Effector memory CD8-positive, alpha-beta T cell (primary cell): ENCODE results near the gene CALY.
"Not testable (repeated sequence)": the region's sequence is repeated elsewhere in the genome, so short reads cannot be mapped to it uniquely, and the experiment has no call there.

Source experiments
- ATAC-seq: fragments of 150-1000 bp; cut with Tn5 transposase; replicated peaks from 2 replicates; pipeline ENCODE4 v1.10.0; 2021; ENCODE audit warnings: mild to moderate bottlenecking, moderate library complexity
- DNase-seq, 3 experiments: peaks; one replicate each; pipeline ENCODE4 v3.0.0; 2021
- H3K27ac Mint-ChIP-seq, 2 donors: one replicate each; pipeline ENCODE4 v1.8.0; 2022; ENCODE audit warnings: mild to moderate bottlenecking in 2 of 2, mixed read lengths in 2 of 2, moderate library complexity in 2 of 2
- H3K27me3 Mint-ChIP-seq, 2 donors: one replicate each; pipeline ENCODE4 v1.8.0; 2022; ENCODE audit warnings: mixed read lengths in 2 of 2
- H3K36me3 Mint-ChIP-seq: one replicate; pipeline ENCODE4 v1.8.0; 2022; ENCODE audit warnings: mild to moderate bottlenecking, moderate library complexity, mixed read lengths; ENCODE audit not compliant: insufficient read depth
- H3K4me1 Mint-ChIP-seq, 2 donors: one replicate each; pipeline ENCODE4 v1.8.0; 2022; ENCODE audit warnings: low read depth in 2 of 2, mixed read lengths in 2 of 2
- H3K4me3 Mint-ChIP-seq, 2 donors: one replicate each; pipeline ENCODE4 v1.8.0; 2022; ENCODE audit warnings: mild to moderate bottlenecking in 2 of 2, mixed read lengths in 2 of 2, moderate library complexity in 2 of 2
- H3K9me3 Mint-ChIP-seq, 2 donors: one replicate each; pipeline ENCODE4 v1.8.0; 2022; ENCODE audit warnings: mixed read lengths in 2 of 2

Gene CALY

DNA sequence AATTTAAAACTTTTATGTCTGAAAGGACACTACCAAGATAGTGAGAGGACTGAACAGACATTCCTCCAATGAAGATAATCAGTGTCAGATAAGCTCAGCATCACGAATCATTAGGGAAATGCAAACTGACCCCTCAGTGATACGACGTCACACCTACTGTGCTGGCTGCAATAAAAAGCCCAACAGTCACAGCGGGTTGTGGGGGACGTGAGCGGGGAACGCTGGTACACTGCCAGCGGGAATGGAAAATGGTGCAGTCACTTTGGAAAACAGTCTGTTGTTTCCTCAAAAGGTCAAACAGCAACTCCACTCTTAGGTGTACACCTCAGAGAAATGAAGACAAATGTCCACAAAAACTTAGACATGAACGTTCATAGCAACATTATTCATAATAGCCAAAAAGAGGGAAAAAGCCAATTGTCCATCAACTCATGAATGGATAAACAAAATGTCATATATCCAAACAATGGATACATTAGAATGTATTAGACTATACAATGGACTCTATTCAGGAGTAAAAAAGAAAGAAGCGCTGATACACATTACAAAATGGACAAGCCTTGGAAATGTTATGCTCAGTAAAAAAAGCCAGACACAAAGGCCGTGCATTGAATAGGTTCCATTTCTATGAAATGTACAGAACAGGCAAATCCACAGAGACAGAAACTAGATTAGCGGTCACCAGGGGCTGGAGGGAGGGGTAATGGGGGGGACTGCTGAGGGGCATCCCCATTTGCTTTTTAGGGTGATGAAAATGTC, 38.8 kb upstream of the CALY start:
- peaks cover 18% of the 10 kb centered on the region for H3K36me3 Mint-ChIP-seq
- H3K27ac Mint-ChIP-seq, result no peak overlapping the region
- peaks cover 11 to 15% of the 10 kb centered on the region in 2 donors for H3K4me1 Mint-ChIP-seq
- no peaks in the 10 kb centered on the region for H3K9me3 Mint-ChIP-seq
- H3K27me3 Mint-ChIP-seq, result no peaks in the 10 kb centered on the region
- DNase-seq, result no peak
- no peak for ATAC-seq
- H3K4me3 Mint-ChIP-seq, result no peak overlapping the region

DNA sequence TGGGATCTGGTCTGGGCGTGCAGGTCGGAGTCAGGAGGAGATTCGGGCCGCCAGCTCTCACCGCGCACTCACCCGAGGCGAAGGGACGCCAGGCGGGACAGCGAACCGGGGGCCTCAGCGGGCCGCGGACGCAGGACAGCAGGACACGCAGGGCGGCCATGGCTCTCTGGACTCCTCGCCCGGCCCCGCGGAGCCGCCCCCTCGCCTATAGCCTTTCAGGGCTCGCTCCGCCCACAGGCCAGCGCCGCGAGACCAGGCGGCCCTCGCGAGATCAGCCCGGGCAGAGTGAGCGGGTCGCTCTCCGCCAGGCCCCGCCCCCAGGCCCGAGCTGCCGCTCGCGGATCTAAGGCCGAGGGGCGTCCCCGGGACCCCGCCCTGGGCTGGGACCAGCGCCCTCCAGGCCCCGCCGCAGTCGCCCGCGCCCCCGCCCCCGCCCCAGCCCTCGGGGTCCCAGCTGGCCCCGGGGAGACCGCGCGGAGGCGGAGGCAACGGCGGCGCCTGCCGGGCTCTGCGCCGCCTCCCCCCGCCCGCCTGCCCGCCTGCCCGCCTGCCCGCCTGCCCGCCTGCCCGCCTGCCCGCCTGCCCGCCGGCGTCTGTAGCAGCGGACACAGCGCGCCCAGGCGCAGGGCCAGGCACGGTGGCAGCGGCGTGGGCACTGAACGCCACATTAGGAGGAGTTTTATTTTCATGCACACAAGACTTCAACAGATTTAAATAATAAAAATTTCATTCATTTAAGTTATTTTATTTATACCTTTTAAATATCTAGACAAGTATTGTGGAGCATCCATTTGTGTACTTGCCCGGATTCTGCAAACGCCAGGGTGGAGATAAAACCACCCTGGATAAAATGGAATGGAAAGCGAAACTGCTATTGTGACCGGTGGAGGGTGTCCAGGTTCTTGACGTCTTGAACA, 36.7 kb upstream of the CALY start, which contains the start of gene ECHS1:
ECHS1 (minus strand) TSS at position 181 of the 917 bp plus-strand sequence; CDS start at position 160, 21 bp downstream.
- DNase-seq (peak; percentile 90 to 94 (median 91)), ATAC-seq (peak; percentile 98)
- H3K4me3 Mint-ChIP-seq, result peak within 1 kb of the TSS; percentile 86
- no peaks in the 10 kb centered on the region for H3K9me3 Mint-ChIP-seq
- no peaks in the 10 kb centered on the region for H3K27me3 Mint-ChIP-seq
- H3K4me1 Mint-ChIP-seq, result peaks cover 4 to 10% of the 10 kb centered on the region in 2 donors
- H3K27ac Mint-ChIP-seq, result peak within 1 kb of the TSS; percentile 69 to 77
- H3K36me3 Mint-ChIP-seq, result peaks cover 23% of the 10 kb centered on the region

DNA sequence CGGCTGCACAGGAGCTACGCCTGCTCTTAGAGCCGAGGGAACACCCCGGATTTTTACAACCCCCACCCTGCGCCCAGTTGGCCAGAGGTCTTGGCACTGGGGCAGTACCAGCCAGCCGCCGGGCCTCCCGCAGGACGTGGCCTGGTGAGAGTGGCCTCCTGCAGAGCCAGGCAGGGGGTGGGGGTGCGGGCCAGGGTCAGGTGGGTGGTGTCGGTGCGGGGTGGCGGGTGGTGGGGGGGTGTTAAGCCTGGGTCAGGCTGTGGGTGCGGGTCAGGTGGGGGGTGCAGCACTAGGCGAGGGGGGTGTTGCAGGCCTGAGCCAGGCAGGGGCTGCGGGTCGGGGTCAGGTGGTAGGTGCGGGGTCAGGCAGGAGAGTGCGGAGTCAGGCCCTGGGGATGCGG, 35.8 kb upstream of the CALY start:
- Mint-ChIP-seq H3K36me3 (peaks cover 24% of the 10 kb centered on the region), H3K9me3 (no peaks in the 10 kb centered on the region), H3K27ac (no peak overlapping the region), H3K27me3 (no peaks in the 10 kb centered on the region), H3K4me1 (peaks cover 4 to 8% of the 10 kb centered on the region in 2 donors), H3K4me3 (peak overlapping the region; percentile 86)
- no peak for DNase-seq
- ATAC-seq, result no peak

DNA sequence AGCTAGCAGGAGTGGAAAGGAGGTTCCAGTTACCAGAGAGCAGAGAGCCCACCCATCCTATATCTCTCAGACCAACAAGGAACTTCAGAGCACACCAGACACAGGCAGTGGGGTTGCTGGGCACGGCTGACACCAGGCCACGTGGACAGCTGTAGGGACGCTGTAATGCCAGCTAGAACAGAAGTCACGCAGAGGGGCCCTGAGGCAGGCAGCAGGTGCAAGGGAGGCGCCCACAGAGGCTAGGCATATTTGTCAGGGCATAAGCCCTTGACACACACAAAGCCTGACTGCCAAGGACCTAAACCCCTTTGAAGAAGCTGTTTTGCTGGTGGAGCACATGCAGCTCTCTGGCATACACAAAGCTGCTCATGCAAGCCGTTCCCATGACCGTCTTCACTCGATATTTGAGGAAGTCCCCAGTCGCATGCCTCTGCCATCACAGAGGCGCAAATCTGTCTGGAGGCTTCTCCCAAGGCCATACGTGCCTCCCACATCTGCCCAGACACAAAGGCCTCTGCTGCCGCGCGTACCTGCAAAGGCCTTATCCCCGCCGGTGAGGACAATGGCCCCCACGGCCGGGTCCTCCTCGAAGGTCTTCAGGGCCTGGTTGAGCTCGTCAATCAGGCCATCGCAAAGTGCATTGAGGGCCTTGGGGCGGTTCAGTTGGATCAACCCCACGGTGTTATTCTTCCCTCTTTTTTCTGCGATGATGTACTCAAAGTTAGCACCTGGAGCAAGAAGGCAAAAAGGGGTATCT, 33.5 kb upstream of the CALY start:
- no peak for DNase-seq
- no peak for ATAC-seq
- Mint-ChIP-seq H3K27me3 (no peaks in the 10 kb centered on the region), H3K4me1 (peaks cover 4 to 8% of the 10 kb centered on the region in 2 donors), H3K4me3 (no peak overlapping the region), H3K9me3 (no peaks in the 10 kb centered on the region), H3K36me3 (peaks cover 25% of the 10 kb centered on the region), H3K27ac (no peak overlapping the region)

DNA sequence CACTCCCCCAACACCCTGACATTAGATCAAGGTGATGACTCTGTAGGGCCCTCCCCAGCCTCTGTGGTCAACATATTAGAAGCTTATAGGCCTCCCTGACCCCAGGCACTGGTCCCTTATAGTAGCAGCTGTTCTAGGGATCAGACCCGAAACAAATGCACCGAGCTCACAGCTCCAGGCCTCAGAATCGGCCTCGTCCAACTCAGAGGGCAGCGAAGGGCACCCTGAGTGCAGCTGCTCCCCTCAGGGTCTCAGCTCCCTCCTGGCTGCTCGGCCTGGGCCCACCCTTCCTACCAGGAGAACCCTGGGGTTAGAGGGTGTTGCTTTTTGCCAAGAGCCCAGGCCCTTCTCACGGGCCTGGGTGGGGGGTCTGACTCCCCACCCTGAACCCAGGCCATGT, 31.5 kb upstream of the CALY start:
- ATAC-seq (no peak), DNase-seq (no peak)
- H3K27ac Mint-ChIP-seq, result no peak overlapping the region
- no peaks in the 10 kb centered on the region for H3K9me3 Mint-ChIP-seq
- H3K4me3 Mint-ChIP-seq, result no peak overlapping the region
- peaks cover 21% of the 10 kb centered on the region for H3K36me3 Mint-ChIP-seq
- H3K4me1 Mint-ChIP-seq, result peaks cover 0 to 6% of the 10 kb centered on the region in 2 donors
- H3K27me3 Mint-ChIP-seq, result no peaks in the 10 kb centered on the region

DNA sequence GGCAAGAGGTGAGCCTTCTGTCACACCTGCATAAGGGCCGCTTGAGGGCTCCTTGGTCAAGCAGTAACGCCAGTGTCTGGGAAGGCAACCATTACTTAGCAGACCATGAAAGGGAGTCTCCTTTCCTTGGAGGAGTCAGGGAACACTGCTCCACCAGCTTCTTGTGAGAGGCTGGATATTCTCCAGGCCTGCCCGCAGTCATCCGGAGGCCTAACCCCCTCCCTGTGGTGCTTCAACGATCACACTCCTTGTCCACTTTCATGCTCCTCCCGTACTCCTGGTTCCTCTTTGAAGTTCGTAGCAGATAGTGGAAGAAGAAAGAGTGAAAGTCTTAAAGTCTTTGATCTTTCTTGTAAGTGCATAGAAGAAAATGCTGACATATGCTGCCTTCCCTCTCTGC, 30.8 kb upstream of the CALY start:
- not testable (repeated sequence) for H3K4me1 Mint-ChIP-seq, ATAC-seq, H3K9me3 Mint-ChIP-seq, H3K4me3 Mint-ChIP-seq, H3K27ac Mint-ChIP-seq, DNase-seq, H3K27me3 Mint-ChIP-seq
- peaks cover 19% of the 10 kb centered on the region for H3K36me3 Mint-ChIP-seq

DNA sequence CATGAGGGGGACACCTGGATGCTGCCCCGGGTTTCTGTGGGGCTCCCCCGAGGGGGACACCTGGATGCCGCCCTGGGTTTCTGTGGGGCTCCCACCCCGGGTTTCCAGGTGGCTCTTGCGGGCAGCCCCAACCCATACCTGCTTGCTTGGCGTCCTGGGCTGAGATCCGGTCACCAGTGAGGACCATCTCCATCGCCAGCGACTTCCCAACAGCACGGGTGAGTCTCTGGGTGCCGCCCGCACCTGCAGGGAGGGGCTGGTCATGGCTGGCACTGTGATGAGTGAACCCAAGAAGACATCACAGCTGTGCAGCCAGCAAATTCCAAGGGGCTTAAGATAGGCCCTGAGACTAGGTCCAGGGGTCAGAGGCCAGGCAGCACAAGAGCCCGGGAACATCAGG, 30.1 kb upstream of the CALY start:
- no peak for ATAC-seq
- Mint-ChIP-seq H3K4me1 (peaks cover 2 to 3% of the 10 kb centered on the region in 2 donors), H3K36me3 (peaks cover 19% of the 10 kb centered on the region), H3K27ac (no peak overlapping the region), H3K4me3 (no peak overlapping the region), H3K9me3 (no peaks in the 10 kb centered on the region), H3K27me3 (no peaks in the 10 kb centered on the region)
- DNase-seq, result no peak

DNA sequence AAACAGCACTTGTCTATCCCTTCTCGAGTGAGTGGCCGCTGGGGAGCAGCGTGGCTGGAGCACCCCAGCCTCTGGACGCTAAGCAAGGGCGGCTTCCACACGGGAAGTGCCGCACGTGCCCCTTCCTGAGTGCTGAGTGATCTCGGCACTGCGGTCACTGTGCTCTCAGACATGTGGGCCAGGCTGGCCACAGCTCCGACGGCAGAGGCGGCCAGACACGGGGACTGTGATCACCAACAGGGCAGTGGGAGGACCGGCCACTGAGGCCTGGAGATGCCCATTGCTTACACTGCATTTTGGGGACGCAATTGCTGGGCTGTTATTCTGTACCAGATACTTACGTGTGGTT, 29.4 kb upstream of the CALY start:
- H3K27ac Mint-ChIP-seq, result no peak overlapping the region
- ATAC-seq, result no peak

DNA sequence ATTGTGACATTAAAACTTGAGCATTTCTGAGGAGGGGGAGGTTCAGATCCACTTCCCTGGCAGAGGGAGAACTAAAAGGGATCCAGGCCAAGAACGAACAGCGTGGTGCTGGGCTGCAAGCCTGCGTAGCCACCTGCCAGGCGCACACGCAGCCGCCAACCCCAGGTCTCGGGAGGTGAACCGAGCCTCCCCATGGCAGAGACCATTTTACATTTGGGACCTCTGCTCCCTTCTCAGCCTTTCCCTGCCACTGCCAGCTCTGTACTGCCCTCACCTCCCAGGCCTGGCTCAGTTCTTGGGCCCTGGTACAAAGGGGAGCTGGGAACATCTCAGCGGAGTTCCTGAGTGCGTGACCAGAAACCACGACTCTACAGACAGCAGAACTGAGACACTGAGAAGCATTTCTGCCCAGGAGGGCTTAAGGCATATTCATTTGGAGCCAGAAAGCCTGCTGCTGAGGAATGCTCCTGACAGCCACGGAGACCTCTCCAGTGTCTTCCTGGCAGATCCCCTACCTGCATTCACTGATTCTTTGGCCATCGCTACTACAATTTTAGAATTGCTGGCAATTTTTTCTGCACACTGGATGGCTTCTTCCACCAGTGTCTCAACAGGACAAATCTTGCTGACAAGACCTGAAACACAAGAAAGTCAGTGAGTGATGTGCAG, 28.9 kb upstream of the CALY start:
- no peaks in the 10 kb centered on the region for H3K9me3 Mint-ChIP-seq
- no peak overlapping the region for H3K27ac Mint-ChIP-seq
- H3K4me3 Mint-ChIP-seq, result no peak overlapping the region
- ATAC-seq (no peak), DNase-seq (no peak)
- H3K36me3 Mint-ChIP-seq, result peaks cover 16% of the 10 kb centered on the region
- peaks cover 7 to 10% of the 10 kb centered on the region in 2 donors for H3K4me1 Mint-ChIP-seq
- H3K27me3 Mint-ChIP-seq, result no peaks in the 10 kb centered on the region

More for the DNA sequence above, 29.4 kb upstream of the CALY start:
- no peak for DNase-seq
- H3K9me3 Mint-ChIP-seq, result no peaks in the 10 kb centered on the region
- H3K27me3 Mint-ChIP-seq, result no peaks in the 10 kb centered on the region
- no peak overlapping the region for H3K4me3 Mint-ChIP-seq
- H3K36me3 Mint-ChIP-seq, result peaks cover 19% of the 10 kb centered on the region
- H3K4me1 Mint-ChIP-seq, result peaks cover 7 to 9% of the 10 kb centered on the region in 2 donors

DNA sequence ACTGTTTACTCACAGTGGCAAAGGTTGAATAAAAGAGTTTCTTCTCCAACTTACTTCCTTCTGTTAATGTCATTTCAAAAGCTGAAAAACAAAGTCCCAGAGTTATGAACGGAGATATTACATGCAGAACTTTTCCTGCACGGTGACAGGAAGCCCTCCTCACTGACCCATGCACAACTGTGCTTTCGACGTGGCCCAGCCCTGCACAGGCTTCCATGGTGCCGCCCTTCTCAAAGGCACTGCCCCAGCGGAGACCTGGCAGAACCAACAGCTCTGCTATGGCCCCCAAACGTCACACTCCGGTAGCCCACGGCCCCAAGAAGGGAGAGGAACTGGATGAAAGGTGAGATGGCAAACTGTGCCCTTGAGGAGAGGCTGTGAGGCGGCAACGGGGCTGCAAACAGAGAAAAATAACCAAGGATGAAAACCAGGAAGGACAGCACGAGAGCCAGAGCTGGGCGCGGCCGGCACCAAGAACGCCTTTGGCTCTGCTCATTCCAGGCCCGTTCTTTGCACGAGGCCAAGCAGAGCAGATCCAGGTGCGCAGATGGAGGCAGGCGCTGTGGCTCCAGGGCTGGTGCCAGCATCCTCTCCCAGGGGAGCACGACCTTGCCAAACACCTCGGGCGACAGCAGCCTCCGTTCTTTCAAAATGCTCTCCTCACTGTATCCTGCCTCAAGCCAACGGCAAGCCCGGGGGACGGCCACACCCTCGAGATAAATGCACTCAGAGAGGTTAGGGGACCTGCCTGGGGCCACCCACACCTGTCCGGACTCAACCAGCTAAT, 28.1 kb upstream of the CALY start:
- Mint-ChIP-seq H3K27ac (no peak overlapping the region), H3K27me3 (no peaks in the 10 kb centered on the region), H3K4me3 (no peak overlapping the region), H3K9me3 (no peaks in the 10 kb centered on the region), H3K4me1 (peaks cover 7 to 13% of the 10 kb centered on the region in 2 donors), H3K36me3 (peaks cover 16% of the 10 kb centered on the region)
- ATAC-seq (no peak), DNase-seq (no peak)

DNA sequence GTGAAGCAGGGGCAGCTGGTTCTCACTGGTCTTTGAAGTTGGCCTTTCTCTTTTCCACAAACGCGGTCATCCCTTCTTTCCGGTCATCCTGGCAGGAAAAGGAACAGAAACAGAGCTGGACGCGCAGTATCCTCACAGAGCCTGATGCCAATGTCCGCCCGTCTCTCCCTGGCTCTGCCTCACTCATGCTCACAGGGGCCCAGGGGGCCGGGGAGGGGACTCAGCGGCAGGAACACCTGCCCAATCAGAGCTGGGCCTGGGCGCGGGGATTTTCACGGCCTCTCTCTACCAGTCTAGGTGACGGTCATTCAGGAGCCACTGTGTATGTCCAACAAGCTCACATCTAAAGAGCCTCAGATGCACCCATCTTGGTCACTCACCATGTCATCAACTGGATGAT, 26.1 kb upstream of the CALY start:
- Mint-ChIP-seq H3K36me3 (peaks cover 7% of the 10 kb centered on the region), H3K27ac (no peak overlapping the region), H3K27me3 (no peaks in the 10 kb centered on the region), H3K9me3 (no peaks in the 10 kb centered on the region), H3K4me3 (no peak overlapping the region), H3K4me1 (peaks cover 7 to 13% of the 10 kb centered on the region in 2 donors)
- DNase-seq (no peak), ATAC-seq (no peak)

DNA sequence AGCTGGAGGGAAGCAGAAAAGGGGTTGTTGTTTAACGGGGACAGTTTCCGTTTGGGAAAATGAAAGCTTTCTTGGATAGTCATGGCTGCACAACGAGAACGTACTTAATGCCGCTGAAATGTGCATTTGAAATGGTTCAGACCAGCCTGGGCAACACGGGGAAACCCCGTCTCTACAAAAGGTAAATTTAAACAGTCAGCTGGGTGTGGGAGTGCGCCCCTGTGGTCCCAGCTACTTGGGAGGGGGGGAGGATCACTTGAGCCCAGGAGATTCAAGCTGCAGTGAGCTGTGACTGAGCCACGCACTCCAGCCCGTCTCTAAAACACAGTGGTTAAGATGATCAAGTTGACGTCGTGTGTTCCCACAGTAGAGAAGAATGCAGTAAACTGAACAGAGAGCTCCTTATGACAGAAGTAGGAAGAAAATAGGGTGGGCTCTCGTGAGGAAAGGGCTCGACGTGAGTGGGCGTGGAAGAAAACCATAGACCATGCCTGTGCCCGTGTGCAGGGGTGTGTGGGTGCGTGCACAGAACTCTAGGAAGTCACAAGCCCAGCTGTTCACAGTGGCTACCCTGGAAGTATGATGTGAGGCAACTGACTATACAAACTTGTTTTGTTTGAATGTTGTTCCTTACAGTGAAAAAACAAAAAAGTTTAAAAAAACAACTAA, 25.2 kb upstream of the CALY start:
- peaks cover 5% of the 10 kb centered on the region for H3K36me3 Mint-ChIP-seq
- H3K4me1 Mint-ChIP-seq, result peaks cover 7 to 13% of the 10 kb centered on the region in 2 donors
- H3K27ac Mint-ChIP-seq, result peak overlapping the region; percentile 61 to 88
- H3K9me3 Mint-ChIP-seq, result no peaks in the 10 kb centered on the region
- peak overlapping the region; percentile 27 to 52 for H3K4me3 Mint-ChIP-seq
- no peak for ATAC-seq
- no peaks in the 10 kb centered on the region for H3K27me3 Mint-ChIP-seq
- no peak for DNase-seq
